Ishikawa (cell line): ENCODE data around the gene GRM2.

Experiments used
- CEBPB ChIP-seq: IDR thresholded peaks from 2 replicates; pipeline ENCODE4 v1.6.1; 2012
- CREB1 ChIP-seq: IDR thresholded peaks from 2 replicates; pipeline ENCODE4 v1.6.1; 2012; ENCODE audit warnings: low read depth
- EGR1 ChIP-seq: IDR thresholded peaks from 2 replicates; pipeline ENCODE4 v1.6.1; 2012
- EP300 ChIP-seq: IDR thresholded peaks from 2 replicates; pipeline ENCODE4 v1.6.1; 2012; ENCODE audit warnings: borderline replicate concordance
- FOXM1 ChIP-seq: IDR thresholded peaks from 2 replicates; pipeline ENCODE4 v1.6.1; 2012; ENCODE audit warnings: low read depth, borderline replicate concordance
- MAX ChIP-seq: IDR thresholded peaks from 2 replicates; pipeline ENCODE4 v1.6.1; 2012
- NFIC ChIP-seq: IDR thresholded peaks from 2 replicates; pipeline ENCODE4 v1.6.1; 2012
- RAD21 ChIP-seq: IDR thresholded peaks from 2 replicates; pipeline ENCODE4 v1.6.1; 2012; ENCODE audit warnings: low read depth
- REST ChIP-seq: IDR thresholded peaks from 2 replicates; pipeline ENCODE4 v1.6.1; 2012; ENCODE audit warnings: low read depth, mild to moderate bottlenecking
- TAF1 ChIP-seq: IDR thresholded peaks from 2 replicates; pipeline ENCODE4 v1.6.1; 2012; ENCODE audit warnings: low read depth, mild to moderate bottlenecking
- TCF12 ChIP-seq: IDR thresholded peaks from 2 replicates; pipeline ENCODE4 v1.6.1; 2012; ENCODE audit warnings: low read depth
- TEAD4 ChIP-seq: IDR thresholded peaks from 2 replicates; pipeline ENCODE4 v1.6.1; 2012
- USF1 ChIP-seq: IDR thresholded peaks from 2 replicates; pipeline ENCODE4 v1.6.1; 2012
- YY1 ChIP-seq: IDR thresholded peaks from 2 replicates; pipeline ENCODE4 v1.6.1; 2012; ENCODE audit warnings: low read depth
- ZBTB7A ChIP-seq: IDR thresholded peaks from 2 replicates; pipeline ENCODE4 v1.6.1; 2012; ENCODE audit warnings: low read depth

The GRM2 gene

GRCh38 chr3:51734572-51734907 is 27.7 kb downstream of the GRM2 start:
- TF ChIP-seq TCF12 (no peak), CEBPB (no peak), USF1 (no peak), RAD21 (no peak)

- no peak for TF ChIP-seq CEBPB
- no peak for TF ChIP-seq TCF12
- no peak for TF ChIP-seq EP300
- TF ChIP-seq ZBTB7A: no peak
- no peak for TF ChIP-seq RAD21
- no peak for TF ChIP-seq USF1
- TF ChIP-seq TEAD4: no peak
- no peak for TF ChIP-seq EGR1
- no peak for TF ChIP-seq FOXM1
- TF ChIP-seq REST: no peak
- no peak for TF ChIP-seq MAX
- no peak for TF ChIP-seq CREB1
- no peak for TF ChIP-seq NFIC
- TF ChIP-seq YY1: no peak
- no peak for TF ChIP-seq TAF1
Measured at GRCh38 chr3:51735039-51735438, 28.2 kb downstream of the GRM2 start.

- TF ChIP-seq NFIC: no peak
- TF ChIP-seq CREB1: no peak
- no peak for TF ChIP-seq REST
- no peak for TF ChIP-seq ZBTB7A
- TF ChIP-seq CEBPB: no peak
- TF ChIP-seq FOXM1: no peak
- no peak for TF ChIP-seq EP300
- TF ChIP-seq TEAD4: no peak
- no peak for TF ChIP-seq TCF12
- no peak for TF ChIP-seq TAF1
- TF ChIP-seq RAD21: no peak
- no peak for TF ChIP-seq MAX
- TF ChIP-seq USF1: no peak
- no peak for TF ChIP-seq EGR1
- TF ChIP-seq YY1: no peak
Measured at GRCh38 chr3:51735950-51736349, 29.1 kb downstream of the GRM2 start.

GRCh38 chr3:51739110-51739509 is 32.2 kb downstream of the GRM2 start:
- no peak for TF ChIP-seq CEBPB
- no peak for TF ChIP-seq TCF12
- no peak for TF ChIP-seq FOXM1
- TF ChIP-seq TEAD4: no peak
- TF ChIP-seq ZBTB7A: no peak
- no peak for TF ChIP-seq RAD21

- TF ChIP-seq TEAD4: no peak
Measured at GRCh38 chr3:51747840-51748239, 41.0 kb downstream of the GRM2 start.

GRCh38 chr3:51748327-51748726 is 41.5 kb downstream of the GRM2 start:
- TF ChIP-seq TEAD4 (no peak), USF1 (no peak), YY1 (no peak), EGR1 (no peak), EP300 (no peak), REST (no peak), CEBPB (no peak), ZBTB7A (no peak), NFIC (no peak), TCF12 (no peak), RAD21 (no peak), MAX (no peak)
